HEK293 (cell line): ENCODE measurements around the gene ASMT.

ENCODE experiments used
- CTCF ChIA-PET: fragments of 350-600 bp; formaldehyde crosslinking; extraction: SDS; loops from one replicate; lab custom pipeline; 2021; ENCODE audit warnings: antibody characterized with exemption; lab: Yijun Ruan, JAX
- POLR2A ChIA-PET: fragments of 300-600 bp; formaldehyde crosslinking; extraction: SDS; loops from one replicate; lab custom pipeline; 2020; ENCODE audit warnings: antibody characterized with exemption, inconsistent platforms; lab: Yijun Ruan, JAX
- H3K27ac ChIP-seq: fragments of 200-500 bp; sonication (Bioruptor generic); 2 replicates; pipeline ENCODE4 v1.5.1; 2014; ENCODE audit warnings: low read depth, low read length, control low read depth, inconsistent platforms; ENCODE audit errors: extremely low read depth
- H3K36me3 ChIP-seq, 2 experiments: fragments of 200-500 bp in 1 of 2; sonication (Bioruptor generic) in 1 of 2; 1 replicate in 1 of 2; 2 replicates in 1 of 2; pipeline ENCODE4 v1.5.1; 2014 to 2017; ENCODE audit warnings: inconsistent platforms in 2 of 2, low read length in 2 of 2; ENCODE audit not compliant: control insufficient read depth in 2 of 2, insufficient read depth in 1 of 2
- H3K4me1 ChIP-seq: fragments of 200-500 bp; sonication (Bioruptor generic); 2 replicates; pipeline ENCODE4 v1.5.1; 2014; ENCODE audit warnings: mild to moderate bottlenecking, low read length, inconsistent platforms; ENCODE audit not compliant: control insufficient read depth, insufficient read depth
- H3K4me3 ChIP-seq: 2 replicates; pipeline ENCODE4 v1.5.1; 2011; ENCODE audit warnings: low read depth, mild to moderate bottlenecking, control low read depth, low read length, moderate library complexity
- H3K9me3 ChIP-seq: fragments of 200-500 bp; sonication (Bioruptor generic); 2 replicates; pipeline ENCODE4 v1.5.1; 2014; ENCODE audit warnings: low read depth, low read length, inconsistent platforms; ENCODE audit not compliant: control insufficient read depth, insufficient read depth
- BCL11A ChIP-seq: fragments of 450-650 bp; formaldehyde crosslinking; IDR thresholded peaks from 2 replicates; pipeline ENCODE4 v1.5.1; 2016; ENCODE audit warnings: low read depth, missing biosample characterization, missing genetic modification characterization
- PRDM1 ChIP-seq: fragments of 450-650 bp; formaldehyde crosslinking; IDR thresholded peaks from 2 replicates; pipeline ENCODE4; 2016; ENCODE audit warnings: missing biosample characterization, missing genetic modification characterization
- ZNF174 ChIP-seq: fragments of 450-650 bp; formaldehyde crosslinking; IDR thresholded peaks from 2 replicates; pipeline ENCODE4 v1.5.0; 2017; ENCODE audit warnings: missing biosample characterization, mild to moderate bottlenecking, missing genetic modification characterization
- ZNF211 ChIP-seq: fragments of 450-650 bp; formaldehyde crosslinking; IDR thresholded peaks from 2 replicates; pipeline ENCODE4 v1.5.1; 2016; ENCODE audit warnings: low read depth, missing biosample characterization, missing genetic modification characterization
- ZNF529 ChIP-seq: fragments of 450-650 bp; formaldehyde crosslinking; IDR thresholded peaks from 2 replicates; pipeline ENCODE4 v1.5.1; 2017; ENCODE audit warnings: missing genetic modification characterization, missing biosample characterization; ENCODE audit not compliant: insufficient replicate concordance
- ZNF768 ChIP-seq: fragments of 450-650 bp; formaldehyde crosslinking; IDR thresholded peaks from 2 replicates; pipeline ENCODE4 v1.5.1; 2018; ENCODE audit warnings: missing biosample characterization, mild to moderate bottlenecking, missing genetic modification characterization
- TF ChIP-seq, protein P1 (sequence below): fragments of 450-650 bp; formaldehyde crosslinking; IDR thresholded peaks from 2 replicates; pipeline ENCODE4 v1.5.1; 2016; ENCODE audit warnings: missing biosample characterization, missing genetic modification characterization
- TF ChIP-seq, protein P2 (sequence below): fragments of 450-650 bp; formaldehyde crosslinking; IDR thresholded peaks from 2 replicates; pipeline ENCODE4 v1.5.1; 2016; ENCODE audit warnings: missing biosample characterization, missing genetic modification characterization
- TF ChIP-seq, protein P3 (sequence below): fragments of 450-650 bp; formaldehyde crosslinking; IDR thresholded peaks from 2 replicates; pipeline ENCODE4 v1.5.1; 2017; ENCODE audit warnings: missing biosample characterization, missing genetic modification characterization
- TF ChIP-seq, protein P4 (sequence below): fragments of 450-650 bp; formaldehyde crosslinking; optimal IDR thresholded peaks from 2 replicates; pipeline ENCODE3; 2016; ENCODE audit warnings: missing biosample characterization, mild to moderate bottlenecking, missing genetic modification characterization
- TF ChIP-seq, protein P5 (sequence below): fragments of 450-650 bp; formaldehyde crosslinking; IDR thresholded peaks from 2 replicates; pipeline ENCODE4 v1.5.1; 2016; ENCODE audit warnings: missing biosample characterization, missing genetic modification characterization, borderline replicate concordance

The ASMT gene

DNA sequence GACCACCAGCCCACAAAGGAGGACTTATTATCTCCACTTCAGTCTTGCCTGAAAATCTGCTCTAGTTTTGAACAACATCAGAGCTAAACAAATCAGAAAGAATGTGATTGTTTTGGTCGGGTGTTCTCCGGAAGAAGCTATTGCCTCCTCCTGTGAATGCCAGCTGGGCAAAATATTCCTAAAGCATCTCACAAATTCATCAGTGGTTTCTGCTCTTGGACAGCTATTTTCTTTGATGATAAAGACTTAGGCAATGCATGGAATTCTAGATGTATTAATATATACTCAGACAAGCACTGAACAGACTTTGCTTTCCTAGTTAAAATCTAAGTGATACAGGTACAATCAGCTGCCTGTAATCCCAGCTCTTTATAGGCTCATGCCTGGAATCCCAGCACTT is 71.8 kb downstream of the ASMT start:
- Histone ChIP-seq H3K4me3 (no peak overlapping the region), H3K27ac (no peak overlapping the region), H3K4me1 (no peaks in the 10 kb centered on the region), H3K36me3 (no peaks in the 10 kb centered on the region), H3K9me3 (no peaks in the 10 kb centered on the region)
- ChIA-PET CTCF (no interaction called here), POLR2A (no interaction called here)
- TF ChIP-seq, protein P1, sequence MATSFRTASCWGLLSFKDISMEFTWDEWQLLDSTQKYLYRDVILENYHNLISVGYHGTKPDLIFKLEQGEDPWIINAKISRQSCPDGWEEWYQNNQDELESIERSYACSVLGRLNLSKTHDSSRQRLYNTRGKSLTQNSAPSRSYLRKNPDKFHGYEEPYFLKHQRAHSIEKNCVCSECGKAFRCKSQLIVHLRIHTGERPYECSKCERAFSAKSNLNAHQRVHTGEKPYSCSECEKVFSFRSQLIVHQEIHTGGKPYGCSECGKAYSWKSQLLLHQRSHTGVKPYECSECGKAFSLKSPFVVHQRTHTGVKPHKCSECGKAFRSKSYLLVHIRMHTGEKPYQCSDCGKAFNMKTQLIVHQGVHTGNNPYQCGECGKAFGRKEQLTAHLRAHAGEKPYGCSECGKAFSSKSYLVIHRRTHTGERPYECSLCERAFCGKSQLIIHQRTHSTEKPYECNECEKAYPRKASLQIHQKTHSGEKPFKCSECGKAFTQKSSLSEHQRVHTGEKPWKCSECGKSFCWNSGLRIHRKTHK (tag by site-specific recombination) = no peak
- TF ChIP-seq ZNF211 (tag by site-specific recombination) = no peak
- TF ChIP-seq, protein P2, sequence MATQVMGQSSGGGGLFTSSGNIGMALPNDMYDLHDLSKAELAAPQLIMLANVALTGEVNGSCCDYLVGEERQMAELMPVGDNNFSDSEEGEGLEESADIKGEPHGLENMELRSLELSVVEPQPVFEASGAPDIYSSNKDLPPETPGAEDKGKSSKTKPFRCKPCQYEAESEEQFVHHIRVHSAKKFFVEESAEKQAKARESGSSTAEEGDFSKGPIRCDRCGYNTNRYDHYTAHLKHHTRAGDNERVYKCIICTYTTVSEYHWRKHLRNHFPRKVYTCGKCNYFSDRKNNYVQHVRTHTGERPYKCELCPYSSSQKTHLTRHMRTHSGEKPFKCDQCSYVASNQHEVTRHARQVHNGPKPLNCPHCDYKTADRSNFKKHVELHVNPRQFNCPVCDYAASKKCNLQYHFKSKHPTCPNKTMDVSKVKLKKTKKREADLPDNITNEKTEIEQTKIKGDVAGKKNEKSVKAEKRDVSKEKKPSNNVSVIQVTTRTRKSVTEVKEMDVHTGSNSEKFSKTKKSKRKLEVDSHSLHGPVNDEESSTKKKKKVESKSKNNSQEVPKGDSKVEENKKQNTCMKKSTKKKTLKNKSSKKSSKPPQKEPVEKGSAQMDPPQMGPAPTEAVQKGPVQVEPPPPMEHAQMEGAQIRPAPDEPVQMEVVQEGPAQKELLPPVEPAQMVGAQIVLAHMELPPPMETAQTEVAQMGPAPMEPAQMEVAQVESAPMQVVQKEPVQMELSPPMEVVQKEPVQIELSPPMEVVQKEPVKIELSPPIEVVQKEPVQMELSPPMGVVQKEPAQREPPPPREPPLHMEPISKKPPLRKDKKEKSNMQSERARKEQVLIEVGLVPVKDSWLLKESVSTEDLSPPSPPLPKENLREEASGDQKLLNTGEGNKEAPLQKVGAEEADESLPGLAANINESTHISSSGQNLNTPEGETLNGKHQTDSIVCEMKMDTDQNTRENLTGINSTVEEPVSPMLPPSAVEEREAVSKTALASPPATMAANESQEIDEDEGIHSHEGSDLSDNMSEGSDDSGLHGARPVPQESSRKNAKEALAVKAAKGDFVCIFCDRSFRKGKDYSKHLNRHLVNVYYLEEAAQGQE (tag by site-specific recombination) = no peak
- TF ChIP-seq ZNF174 = no peak
- TF ChIP-seq, protein P3, sequence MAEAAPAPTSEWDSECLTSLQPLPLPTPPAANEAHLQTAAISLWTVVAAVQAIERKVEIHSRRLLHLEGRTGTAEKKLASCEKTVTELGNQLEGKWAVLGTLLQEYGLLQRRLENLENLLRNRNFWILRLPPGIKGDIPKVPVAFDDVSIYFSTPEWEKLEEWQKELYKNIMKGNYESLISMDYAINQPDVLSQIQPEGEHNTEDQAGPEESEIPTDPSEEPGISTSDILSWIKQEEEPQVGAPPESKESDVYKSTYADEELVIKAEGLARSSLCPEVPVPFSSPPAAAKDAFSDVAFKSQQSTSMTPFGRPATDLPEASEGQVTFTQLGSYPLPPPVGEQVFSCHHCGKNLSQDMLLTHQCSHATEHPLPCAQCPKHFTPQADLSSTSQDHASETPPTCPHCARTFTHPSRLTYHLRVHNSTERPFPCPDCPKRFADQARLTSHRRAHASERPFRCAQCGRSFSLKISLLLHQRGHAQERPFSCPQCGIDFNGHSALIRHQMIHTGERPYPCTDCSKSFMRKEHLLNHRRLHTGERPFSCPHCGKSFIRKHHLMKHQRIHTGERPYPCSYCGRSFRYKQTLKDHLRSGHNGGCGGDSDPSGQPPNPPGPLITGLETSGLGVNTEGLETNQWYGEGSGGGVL = no peak
- no peak for TF ChIP-seq ZNF768 (tag by site-specific recombination)
- TF ChIP-seq PRDM1 (tag by site-specific recombination) = no peak
- TF ChIP-seq, protein P4, sequence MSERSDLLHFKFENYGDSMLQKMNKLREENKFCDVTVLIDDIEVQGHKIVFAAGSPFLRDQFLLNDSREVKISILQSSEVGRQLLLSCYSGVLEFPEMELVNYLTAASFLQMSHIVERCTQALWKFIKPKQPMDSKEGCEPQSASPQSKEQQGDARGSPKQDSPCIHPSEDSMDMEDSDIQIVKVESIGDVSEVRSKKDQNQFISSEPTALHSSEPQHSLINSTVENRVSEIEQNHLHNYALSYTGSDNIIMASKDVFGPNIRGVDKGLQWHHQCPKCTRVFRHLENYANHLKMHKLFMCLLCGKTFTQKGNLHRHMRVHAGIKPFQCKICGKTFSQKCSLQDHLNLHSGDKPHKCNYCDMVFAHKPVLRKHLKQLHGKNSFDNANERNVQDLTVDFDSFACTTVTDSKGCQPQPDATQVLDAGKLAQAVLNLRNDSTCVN = no peak
- TF ChIP-seq, protein P5, sequence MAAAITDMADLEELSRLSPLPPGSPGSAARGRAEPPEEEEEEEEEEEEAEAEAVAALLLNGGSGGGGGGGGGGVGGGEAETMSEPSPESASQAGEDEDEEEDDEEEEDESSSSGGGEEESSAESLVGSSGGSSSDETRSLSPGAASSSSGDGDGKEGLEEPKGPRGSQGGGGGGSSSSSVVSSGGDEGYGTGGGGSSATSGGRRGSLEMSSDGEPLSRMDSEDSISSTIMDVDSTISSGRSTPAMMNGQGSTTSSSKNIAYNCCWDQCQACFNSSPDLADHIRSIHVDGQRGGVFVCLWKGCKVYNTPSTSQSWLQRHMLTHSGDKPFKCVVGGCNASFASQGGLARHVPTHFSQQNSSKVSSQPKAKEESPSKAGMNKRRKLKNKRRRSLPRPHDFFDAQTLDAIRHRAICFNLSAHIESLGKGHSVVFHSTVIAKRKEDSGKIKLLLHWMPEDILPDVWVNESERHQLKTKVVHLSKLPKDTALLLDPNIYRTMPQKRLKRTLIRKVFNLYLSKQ (tag by site-specific recombination) = no peak
- TF ChIP-seq ZNF529 = no peak
- no peak for TF ChIP-seq BCL11A (tag by site-specific recombination)
